NAMALWA (cell line): Measurements from ENCODE around the gene ANKRD13C.
"Not testable (repeated sequence)": the region's sequence is repeated elsewhere in the genome, so short reads cannot be mapped to it uniquely, and the experiment has no call there.

Experiments used
- DNase-seq: peaks from one replicate; pipeline ENCODE4 v3.0.0-alpha.2; 2015; ENCODE audit warnings: low spot score

Gene ANKRD13C, protein sequence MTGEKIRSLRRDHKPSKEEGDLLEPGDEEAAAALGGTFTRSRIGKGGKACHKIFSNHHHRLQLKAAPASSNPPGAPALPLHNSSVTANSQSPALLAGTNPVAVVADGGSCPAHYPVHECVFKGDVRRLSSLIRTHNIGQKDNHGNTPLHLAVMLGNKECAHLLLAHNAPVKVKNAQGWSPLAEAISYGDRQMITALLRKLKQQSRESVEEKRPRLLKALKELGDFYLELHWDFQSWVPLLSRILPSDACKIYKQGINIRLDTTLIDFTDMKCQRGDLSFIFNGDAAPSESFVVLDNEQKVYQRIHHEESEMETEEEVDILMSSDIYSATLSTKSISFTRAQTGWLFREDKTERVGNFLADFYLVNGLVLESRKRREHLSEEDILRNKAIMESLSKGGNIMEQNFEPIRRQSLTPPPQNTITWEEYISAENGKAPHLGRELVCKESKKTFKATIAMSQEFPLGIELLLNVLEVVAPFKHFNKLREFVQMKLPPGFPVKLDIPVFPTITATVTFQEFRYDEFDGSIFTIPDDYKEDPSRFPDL

DNA sequence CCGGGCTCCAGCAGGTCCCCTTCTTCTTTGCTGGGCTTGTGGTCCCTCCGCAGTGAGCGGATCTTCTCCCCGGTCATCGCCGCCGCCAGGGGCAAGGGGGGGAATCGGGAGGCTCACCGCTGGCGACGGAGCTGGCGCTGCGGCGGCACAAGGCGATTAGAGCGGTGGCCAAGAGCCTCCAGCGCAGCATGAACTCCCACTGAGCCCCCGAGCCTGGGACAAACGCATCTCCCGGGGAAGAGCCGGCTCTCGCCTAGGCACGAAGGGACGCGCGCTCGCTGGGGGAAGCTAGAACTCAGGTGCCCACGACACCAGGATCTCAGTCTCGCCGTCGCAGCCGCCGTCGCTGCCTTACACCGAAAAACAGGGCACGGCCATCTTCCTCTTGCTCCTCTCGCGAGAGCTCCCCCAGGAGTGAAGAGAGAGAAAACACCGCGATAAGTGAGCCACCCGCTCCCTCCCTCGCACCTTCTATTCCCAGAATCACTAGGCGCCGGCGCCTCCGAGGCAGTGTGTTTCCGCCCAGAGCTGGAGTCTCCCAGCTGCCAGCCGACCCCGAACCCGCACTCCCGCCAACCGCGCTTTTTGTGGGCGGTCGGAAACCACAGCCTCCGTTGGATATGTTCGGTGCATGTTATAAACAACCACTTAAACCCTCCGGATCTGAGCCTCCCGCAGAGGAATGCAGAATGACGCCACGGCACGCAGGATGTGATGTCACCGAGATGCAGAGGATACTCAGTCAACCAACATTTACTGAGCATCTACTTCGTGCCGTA lies at the start of gene ANKRD13C:
TSS of gene ANKRD13C (minus strand) at position 391 of the 779 bp plus-strand sequence. CDS start at position 77, 314 bp downstream.
- peak; percentile 98 for DNase-seq

DNA sequence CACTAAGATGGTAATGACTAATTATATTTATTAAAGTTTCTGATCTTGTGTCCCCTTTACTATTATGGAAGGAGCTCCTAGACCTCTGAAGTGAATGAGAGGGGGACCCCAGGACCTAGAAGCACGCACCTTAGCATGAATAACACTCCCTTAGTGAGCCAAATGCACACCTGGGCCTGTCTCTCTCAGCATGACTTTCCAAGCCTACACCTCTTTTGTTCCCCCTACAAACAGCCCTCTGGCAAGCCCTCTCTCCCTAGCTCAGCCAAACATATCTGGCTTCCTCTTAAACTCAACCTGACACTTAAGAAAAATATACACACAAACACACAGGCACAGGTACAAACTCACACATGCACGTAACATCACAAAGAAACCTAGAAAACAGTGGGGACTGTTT lies 49.2 kb upstream of the ANKRD13C start:
- no peak for DNase-seq

DNA sequence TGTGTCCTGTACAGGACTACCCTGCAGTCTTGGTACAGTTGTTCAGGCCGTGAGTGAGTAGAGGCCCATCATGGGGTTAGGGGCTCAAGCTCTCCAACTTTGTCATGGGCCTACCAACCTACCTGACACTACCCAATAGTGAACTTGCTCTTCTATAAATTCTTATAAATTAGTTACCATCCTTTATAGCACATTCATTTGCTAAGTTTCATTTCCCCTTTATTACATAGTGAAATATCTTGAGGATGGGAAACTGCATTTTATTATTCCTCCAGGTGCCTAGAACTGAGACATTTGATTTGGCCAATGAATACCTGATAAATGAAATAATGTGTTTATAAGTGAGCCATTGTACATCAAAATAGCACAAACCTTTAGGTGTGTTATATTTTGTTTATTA lies 47.5 kb upstream of the ANKRD13C start:
- DNase-seq = no peak

DNA sequence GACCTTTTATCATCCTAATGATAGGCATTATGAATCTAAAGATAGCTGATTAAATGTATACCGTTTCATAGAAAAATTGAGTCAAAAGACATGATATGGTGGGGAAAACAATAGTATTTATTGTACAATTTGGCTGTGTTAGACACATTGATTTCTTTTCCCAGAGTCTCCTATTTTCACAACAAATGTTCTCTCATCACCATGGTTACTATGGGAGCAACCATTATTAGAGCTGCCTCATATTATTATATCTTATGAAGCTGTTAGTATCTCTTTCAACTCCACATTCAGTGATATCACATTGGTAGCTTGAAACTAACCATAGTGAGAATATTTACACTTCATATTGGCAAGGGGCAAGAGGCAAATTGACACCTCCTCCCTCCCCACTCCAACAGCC lies 45.8 kb upstream of the ANKRD13C start:
- no peak for DNase-seq

DNA sequence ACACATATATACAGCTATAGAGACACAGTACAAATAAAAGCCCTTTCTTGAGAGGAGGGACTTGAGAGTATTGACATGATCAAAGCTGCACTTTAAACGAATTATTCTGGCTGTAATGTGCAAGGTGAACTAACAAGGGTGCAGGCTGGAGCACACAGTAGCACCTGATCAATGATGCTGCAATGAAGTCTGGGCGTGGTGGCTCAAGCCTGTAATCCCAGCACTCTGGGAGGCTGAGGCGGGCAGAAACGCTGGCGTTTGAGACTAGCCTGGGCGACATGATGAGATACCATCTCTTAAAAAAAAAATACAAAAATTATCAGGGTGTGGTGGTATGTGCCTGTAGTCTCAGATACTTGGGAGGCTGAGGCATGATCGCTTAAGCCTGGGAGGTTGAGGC lies 42.5 kb upstream of the ANKRD13C start:
- DNase-seq = no peak

DNA sequence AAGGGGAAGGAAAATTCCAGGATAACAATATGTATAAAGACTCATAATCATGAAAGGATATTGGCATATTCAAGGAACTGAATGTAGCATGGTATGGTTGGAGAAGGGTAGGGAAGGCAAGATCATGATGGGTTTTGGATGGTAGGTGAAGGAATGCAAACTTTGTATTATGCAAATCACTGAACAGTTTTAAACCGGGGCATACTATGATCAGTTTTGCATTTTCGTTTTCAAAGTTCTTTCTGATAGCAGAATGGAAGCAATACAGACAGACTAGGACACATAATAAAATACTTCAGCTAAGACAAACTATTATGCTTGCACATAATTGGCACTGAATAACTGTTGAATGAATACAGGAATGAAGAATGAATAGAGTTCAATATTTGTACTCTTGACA lies 42.1 kb upstream of the ANKRD13C start:
- no peak for DNase-seq

DNA sequence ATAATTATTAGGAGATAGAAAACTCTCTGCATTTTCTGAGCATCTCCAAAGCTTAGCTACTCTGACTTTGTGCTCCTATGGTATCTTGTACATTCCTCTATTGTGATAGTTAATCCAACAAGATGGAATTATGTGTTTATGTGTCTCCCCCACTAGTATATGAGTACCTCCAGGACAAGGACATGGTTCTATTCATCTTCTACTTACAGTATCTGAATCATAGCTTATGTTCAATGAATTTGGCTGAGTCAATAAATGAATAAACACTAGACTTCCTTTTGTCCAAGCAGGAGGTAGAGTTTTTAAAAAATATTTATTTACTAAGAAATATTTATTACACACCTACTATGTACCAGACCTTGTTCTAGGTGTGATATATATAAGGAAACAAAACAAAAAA lies 38.1 kb upstream of the ANKRD13C start:
- DNase-seq = no peak

DNA sequence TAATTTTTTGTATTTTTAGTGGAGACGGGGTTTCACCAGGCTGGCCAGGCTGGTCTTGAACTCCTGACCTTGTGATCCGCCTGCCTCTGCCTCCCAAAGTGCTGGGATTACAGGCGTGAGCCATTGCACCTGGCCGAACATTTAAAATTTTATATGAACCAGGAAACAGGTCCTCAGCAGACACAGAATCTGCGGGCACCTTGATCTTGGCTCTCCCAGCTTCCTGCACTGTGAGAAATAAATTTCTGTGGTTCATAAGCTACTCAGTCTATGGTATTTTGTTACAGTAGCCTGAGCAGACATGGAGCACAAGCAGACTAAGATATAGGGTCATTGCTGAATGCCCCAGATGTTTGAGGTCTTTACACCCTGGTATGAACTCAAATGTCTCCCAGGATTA lies 33.0 kb upstream of the ANKRD13C start:
- no peak for DNase-seq

DNA sequence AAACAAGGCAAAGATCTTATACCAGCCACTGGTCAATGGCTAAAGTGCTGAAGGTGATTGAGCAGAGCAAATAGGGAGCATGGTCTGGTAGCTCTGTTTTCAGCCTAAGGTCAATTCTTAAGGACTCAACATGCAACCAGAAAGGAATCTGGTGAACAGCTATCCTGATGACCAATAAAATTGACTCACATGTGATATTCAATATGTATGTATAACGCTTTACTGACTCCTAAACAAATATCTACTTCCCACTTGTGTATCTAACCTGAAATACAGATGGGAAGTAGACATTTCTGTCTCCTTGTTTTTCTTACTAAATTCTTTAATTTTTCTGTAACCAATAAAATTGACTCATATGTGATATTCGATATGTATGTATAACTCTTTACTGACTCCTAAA lies 31.6 kb upstream of the ANKRD13C start:
- DNase-seq = no peak

DNA sequence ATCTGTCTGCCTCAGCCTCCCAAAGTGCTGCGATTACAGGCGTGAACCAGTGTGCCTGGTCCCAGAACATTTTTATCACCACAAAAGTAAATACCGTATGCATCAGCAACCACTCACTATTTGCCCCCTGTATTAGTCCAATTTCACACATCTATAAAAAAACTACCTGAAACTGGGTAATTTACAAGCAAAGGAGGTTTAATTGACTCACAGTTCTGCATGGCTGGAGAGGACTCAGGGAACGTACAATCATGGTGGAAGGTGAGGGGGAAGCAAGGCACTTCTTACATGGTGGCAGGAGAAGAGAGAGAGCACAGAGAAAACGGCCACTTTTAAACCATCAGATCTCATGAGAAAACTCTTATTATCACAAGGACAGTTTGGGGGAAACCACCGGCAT lies 31.0 kb upstream of the ANKRD13C start:
- DNase-seq = no peak

DNA sequence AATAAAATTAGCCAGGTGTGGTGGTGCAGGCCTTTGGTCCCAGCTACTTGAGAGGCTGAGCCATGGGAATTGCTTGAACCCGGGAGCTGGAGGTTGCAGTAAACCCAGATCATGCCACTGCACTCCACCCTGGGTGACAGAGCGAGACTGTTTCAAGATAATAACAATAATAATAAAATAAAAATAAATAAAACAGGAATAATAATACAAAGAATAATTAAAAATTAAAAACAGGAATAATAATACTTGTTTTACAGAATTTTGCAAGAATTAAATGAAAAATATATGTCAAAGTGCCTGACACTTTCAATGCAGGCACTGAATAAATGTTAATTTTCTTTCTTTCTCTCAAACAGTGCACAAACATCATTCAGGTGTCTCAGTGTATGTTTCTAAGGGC lies 30.0 kb upstream of the ANKRD13C start:
- DNase-seq = no peak

DNA sequence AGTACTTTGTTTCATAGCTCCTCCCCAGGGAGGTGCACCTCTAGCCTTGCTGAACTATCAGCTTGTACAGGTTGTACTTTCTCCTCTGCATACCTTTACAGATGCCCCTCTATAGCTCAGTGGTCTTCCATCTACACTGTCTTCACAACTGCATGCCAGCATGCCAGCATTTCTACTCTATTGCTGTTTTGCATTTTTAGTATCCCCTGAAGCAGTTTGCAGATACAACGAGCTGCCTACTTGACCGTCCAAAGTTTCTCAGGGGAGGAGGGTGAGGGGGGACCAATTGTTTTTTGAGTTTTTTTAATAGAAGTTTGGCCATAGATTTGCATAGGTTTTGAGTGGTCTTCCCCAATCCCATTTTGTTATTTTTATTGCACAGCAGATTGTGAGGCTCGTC lies 29.0 kb upstream of the ANKRD13C start:
- DNase-seq = no peak

DNA sequence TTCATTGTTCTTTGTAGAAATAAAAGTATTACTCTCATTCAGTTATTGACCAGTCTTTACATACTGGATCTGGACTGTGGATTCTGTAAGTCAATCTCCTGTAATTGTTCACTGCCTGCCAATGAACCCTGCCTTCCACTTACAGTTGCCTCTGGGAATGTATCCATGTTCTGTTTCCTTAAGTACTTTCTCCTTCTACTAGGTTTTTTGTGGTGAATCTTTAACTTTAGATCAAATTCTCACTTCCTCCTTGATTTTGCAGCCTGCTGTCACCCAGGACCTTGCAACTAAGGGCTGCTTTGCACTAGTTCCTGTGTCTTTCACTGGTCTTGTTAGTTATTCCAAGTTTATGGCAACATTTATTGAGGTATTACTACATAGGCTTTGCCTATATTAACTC lies 28.2 kb upstream of the ANKRD13C start:
- no peak for DNase-seq

DNA sequence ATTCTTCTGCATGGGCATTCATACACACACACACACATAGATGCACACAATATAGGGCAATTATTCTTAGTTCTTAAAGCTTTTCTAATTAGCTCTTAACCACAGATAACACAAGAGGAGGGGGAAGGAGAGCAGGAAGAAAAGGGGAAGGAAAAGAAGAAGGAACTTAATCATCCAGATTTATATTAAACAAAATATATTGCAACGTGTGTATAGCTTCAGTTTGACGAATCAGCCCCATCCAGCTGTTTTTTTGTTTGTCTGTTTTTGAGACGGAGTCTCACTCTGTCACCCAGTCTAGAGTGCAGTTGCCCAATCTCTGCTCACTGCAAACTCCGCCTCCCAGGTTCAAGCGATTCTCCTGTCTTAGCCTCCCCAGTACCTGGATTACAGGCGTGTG lies 21.7 kb upstream of the ANKRD13C start:
- DNase-seq = no peak

DNA sequence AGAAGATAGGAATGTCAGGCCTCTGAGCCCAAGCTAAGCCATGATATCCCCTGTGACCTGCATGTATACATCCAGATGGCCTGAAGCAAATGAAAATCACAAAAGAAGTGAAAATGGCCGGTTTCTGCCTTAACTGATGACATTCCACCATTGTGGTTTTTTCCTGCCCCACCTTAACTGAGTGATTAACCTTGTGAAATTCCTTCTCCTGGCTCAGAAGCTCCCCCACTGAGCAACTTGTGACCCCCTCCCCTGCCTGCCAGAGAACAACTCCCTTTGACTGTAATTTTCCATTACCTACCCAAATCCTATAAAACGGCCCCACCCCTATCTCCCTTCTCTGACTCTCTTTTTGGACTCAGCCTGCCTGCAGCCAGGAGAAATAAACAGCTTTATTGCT lies 19.1 kb upstream of the ANKRD13C start:
- DNase-seq = not testable (repeated sequence)

DNA sequence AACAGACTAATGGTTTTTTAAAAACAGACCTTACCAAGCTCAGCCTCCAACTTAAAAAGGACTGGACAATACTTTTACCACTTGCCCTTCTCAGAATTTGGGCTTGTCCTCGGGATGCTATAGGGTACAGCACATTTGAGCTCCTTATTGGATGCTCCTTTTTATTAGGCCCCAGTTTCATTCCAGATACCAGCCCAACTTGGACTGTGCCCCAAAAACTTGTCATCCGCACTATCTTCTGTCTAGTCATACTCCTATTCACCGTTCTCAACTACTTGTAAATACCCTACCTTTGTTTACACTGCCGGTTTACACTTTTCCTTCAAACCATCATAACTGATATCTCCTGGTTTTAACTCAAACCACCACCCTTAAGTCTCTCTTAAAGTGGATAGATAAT lies 17.9 kb upstream of the ANKRD13C start:
- no peak for DNase-seq

DNA sequence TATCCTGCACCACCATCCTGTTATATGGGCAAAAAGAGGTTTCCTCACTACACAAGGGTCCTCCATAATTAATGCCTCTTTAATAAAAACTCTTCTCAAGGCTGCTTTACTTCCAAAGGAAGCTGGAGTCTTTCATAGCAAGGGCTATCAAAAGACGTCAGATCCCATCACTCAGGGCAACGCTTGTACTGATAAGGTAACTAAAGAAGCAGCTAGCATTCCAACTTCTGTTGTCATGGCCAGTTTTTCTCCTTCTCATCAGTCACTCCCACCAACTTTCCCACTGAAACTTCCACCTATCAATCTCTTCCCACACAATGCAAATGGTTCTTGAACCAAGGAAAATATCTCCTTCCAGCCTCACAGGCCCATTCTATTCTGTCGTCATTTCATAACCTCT lies 17.1 kb upstream of the ANKRD13C start:
- not testable (repeated sequence) for DNase-seq

DNA sequence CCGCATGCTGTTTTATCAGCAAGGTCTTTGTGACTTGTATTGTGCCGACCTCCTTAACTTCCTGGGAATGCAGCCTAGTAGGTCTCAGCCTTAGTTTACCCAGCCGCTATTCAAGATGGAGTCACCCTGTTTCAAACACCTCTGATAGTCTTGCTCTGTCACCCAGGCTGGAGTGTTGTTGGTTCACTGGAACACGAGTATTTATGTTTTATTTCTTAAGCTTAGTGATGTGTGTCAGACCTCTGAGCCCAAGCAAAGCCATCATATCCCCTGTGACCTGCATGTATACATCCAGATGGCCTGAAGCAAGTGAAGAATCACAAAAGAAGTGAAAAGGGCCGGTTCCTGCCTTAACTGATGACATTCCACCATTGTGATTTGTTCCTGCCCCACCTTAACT lies 12.9 kb upstream of the ANKRD13C start:
- not testable (repeated sequence) for DNase-seq

DNA sequence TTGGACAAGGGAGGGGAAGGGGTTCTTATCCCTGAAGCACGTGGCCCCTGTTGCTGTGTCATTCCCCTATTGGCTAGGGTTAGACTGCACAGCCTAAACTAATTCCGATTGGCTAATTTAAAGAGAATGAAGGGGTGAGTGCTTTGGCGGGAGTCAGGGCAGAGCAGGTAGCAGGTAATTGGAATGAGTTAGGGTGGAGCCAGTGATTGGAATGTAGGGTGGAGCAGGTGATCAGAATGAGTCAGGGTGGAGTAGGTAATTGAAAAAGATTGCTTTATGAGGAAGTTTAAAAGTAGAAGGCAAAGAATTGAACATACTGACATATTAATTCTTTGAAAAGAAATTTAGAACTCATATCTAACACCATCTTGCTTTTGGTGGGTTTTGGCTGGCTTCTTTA lies 12.5 kb upstream of the ANKRD13C start:
- DNase-seq = not testable (repeated sequence)

DNA sequence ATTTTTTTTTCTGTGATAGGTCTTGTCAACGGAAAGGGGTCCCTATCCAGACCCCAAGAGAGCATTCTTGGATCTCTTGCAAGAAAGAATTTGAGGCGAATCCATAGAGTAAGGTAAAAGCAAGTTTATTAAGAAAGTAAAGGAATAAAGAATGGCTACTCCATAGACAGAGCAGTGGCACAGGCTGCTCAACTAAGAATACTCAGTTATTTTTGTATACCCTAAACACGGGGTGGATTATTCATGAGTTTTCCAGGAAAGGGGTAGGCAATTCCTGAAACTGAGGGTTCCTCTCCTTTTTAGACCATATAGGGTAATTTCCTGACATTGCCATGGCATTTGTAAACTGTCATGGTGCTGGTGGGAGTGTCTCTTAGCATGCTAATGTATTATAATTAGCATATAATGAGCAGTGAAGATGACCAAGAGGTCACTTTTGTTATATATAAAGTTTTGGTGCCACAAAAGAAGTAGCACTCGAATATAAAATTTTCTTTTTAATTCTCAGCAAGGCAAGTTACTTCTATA lies 12.0 kb upstream of the ANKRD13C start:
- DNase-seq = not testable (repeated sequence)

DNA sequence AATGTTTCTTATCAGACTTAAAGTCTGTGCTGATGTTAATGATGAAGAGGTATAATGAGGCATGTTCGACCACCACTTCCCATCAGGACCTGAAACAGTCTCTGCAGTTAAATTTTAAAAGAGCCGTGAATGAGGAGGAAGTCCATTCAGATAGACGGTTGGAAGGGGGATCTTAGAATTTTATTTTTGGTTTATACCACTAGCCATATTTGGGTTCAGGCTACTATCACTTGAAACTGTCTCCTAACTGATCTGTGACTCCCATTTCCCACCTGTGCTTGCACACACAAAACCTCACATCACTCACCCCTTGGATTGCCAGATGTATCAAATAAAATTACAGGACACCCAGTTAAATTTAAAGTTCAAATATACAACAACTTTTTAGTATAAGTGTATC lies 9.9 kb upstream of the ANKRD13C start:
- DNase-seq = no peak

DNA sequence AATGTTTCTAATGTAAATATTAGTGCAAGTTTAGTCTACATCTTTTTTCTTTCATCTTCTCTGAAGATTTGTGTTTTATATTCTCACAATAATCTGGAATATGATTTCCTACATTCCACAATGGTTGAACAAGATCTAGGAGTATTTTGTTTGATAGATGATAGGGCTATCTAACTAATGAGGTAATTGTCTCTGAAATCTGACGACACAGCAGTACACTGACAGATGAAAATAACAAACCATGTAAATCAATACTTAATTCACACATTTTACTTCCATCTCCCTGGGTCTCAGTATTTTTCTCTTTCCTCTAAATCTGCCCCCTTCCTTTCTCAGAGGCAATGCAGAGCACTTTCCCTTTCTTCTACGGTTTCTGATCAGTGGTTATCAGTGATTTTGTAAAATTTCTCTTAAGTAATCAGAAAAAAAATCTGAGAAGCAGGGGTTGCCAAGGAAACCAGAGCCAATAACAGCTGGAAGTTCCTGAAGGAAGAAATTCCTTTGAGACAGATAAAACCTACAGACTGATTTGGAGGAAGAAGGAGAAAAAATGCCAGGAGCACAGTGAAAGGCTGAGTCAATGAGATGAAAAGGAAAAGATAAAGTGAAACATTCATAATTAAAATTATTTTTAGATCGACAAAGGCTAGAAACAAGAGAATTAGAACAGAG lies 7.3 kb upstream of the ANKRD13C start:
- DNase-seq = no peak
